Prostate gland (tissue), 2 donors: ENCODE results near the gene TPPP3. TPM values are rescaled to one million over a fixed set of nuclear protein-coding genes. Genes with fewer than 3 reads are reported as not detected.

Source experiments
- DNase-seq: peaks from one replicate; pipeline ENCODE4 v3.0.0-alpha.2; 2019; ENCODE audit warnings: low spot score
- H3K27ac ChIP-seq, 2 donors: fragments of 200-600 bp; sonication (generic); 2 replicates each; pipeline ENCODE4 v1.5.1; 2017 to 2019
- H3K27me3 ChIP-seq: fragments of 200-600 bp; sonication (generic); replicated peaks from 2 replicates; pipeline ENCODE4 v1.5.1; 2019; ENCODE audit not compliant: insufficient read depth
- H3K36me3 ChIP-seq, 2 donors: fragments of 200-600 bp; sonication (generic); 1 replicate in 1 of 2; 2 replicates in 1 of 2; pipeline versions ENCODE4 v1.5.1 to v1.8.1; 2017 to 2019
- H3K4me1 ChIP-seq: fragments of 200-600 bp; sonication (generic); replicated peaks from 2 replicates; pipeline ENCODE4 v1.5.1; 2019
- H3K4me3 ChIP-seq, 2 donors: fragments of 200-600 bp; sonication (generic); 2 replicates each; pipeline ENCODE4 v1.5.1; 2017 to 2019
- H3K9me3 ChIP-seq: fragments of 200-600 bp; sonication (generic); 2 replicates; pipeline ENCODE4 v1.5.1; 2017
- CTCF ChIP-seq, 4 experiments: fragments of 200-600 bp in 2 of 4; fragments of 450-650 bp in 2 of 4; sonication (generic) in 2 of 4; IDR thresholded peaks; 1 replicate in 3 of 4; 2 replicates in 1 of 4; pipeline ENCODE4 v1.5.1; 2016 to 2019; ENCODE audit warnings: antibody characterized with exemption in 4 of 4, mild to moderate bottlenecking in 2 of 4, moderate library complexity in 2 of 4
- POLR2A ChIP-seq: fragments of 450-650 bp; IDR thresholded peaks from one replicate; pipeline ENCODE4 v1.6.1; 2016; ENCODE audit warnings: antibody characterized with exemption, mild to moderate bottlenecking
- POLR2AphosphoS5 ChIP-seq: sonication (generic); formaldehyde crosslinking; IDR thresholded peaks from one replicate; pipeline ENCODE4 v1.6.1; 2017; ENCODE audit warnings: antibody characterized with exemption
- WGBS: methylation state at CpG from one replicate; pipeline ENCODE4 v1.1.5; 2018; 5-methylcytosine and 5-hydroxymethylcytosine counted together
- intact Hi-C: fragments of 100-400 bp; cut with DNase I; formaldehyde crosslinking; loops from one replicate; pipeline ENCODE4 v1.14.2; 2022
- total RNA-seq, 2 donors: library from RNA; depleted of rRNA; stranded (reverse); fragments of >200 nt; gene quantifications; one replicate each; pipeline ENCODE4 v1.1.0, GENCODE V29; 2016

Gene TPPP3
- total RNA-seq, 2 donors from 2014 or later: 3.4 to 10.0 TPM

GRCh38 chr16:67426022-67426421 is 32.7 kb upstream of the TPPP3 start:
- H3K27me3 ChIP-seq: no peaks in the 10 kb centered on the region
- TF ChIP-seq CTCF (IDR thresholded peaks at IDR 0.05): no peak
- TF ChIP-seq POLR2A: no peak
- TF ChIP-seq POLR2AphosphoS5: no peak
- no peak overlapping the region for H3K27ac ChIP-seq
- WGBS: 88% methylated on average over 7 of the region's 7 CpGs
- DNase-seq: no peak
- H3K4me3 ChIP-seq: no peak overlapping the region
- intact Hi-C loops: no loop called here
- H3K36me3 ChIP-seq: no peaks in the 10 kb centered on the region
- peaks cover 10% of the 10 kb centered on the region for H3K4me1 ChIP-seq
- no peaks in the 10 kb centered on the region for H3K9me3 ChIP-seq

DNA sequence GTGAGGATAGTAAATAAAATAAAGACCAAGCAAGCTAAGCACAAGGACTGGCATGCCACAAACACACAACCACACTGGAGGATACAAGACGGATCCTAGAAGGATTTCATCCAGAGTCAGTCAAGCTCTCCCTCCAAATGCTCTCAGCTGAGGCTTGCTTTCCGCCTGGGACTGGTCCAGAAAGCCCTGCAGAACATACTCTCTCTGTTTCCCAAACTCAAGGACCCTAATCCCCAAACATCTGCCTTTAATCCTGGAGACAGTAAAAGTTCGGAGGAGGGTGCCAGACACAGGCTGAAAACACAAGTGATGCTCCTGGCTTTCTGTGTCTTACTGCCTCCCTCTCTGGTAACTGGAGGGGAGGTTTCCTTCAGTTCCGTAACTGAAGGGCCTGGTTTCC is 32.3 kb upstream of the TPPP3 start:
- Histone ChIP-seq H3K36me3 (no peaks in the 10 kb centered on the region), H3K9me3 (no peaks in the 10 kb centered on the region), H3K4me3 (no peak overlapping the region), H3K4me1 (peaks cover 10% of the 10 kb centered on the region), H3K27ac (no peak overlapping the region), H3K27me3 (no peaks in the 10 kb centered on the region)
- no peak for TF ChIP-seq POLR2AphosphoS5
- TF ChIP-seq CTCF (IDR thresholded peaks at IDR 0.05): no peak
- TF ChIP-seq POLR2A: no peak
- intact Hi-C loops: no loop called here
- no peak for DNase-seq
- WGBS: 83% methylated on average over 4 of the region's 4 CpGs

DNA sequence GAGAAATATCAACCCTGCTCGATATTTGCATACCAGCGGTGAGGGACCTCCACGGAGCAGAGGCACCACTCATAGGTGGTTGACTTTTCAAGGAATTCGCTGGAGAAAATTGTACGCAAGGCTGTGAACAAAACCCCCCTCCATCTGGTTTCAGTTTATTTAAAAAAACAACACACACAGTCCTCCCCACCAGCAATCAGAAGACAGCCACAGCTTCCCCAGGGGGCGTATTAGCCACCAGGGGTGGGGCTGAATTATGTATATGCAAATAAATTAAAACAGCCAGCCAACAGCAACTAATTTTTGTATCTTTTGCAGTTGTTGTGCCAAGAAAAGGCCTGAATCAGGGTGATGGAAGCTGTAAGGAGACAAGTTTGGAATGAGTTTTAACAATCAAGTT is 31.8 kb upstream of the TPPP3 start:
- DNase-seq: no peak
- H3K9me3 ChIP-seq: no peaks in the 10 kb centered on the region
- 62% methylated on average over 6 of the region's 6 CpGs for WGBS
- TF ChIP-seq POLR2AphosphoS5 (no peak), POLR2A (no peak), CTCF (IDR thresholded peaks at IDR 0.05) (no peak)
- H3K36me3 ChIP-seq: no peaks in the 10 kb centered on the region
- no peaks in the 10 kb centered on the region for H3K27me3 ChIP-seq
- H3K27ac ChIP-seq: no peak overlapping the region
- intact Hi-C loops: no loop called here
- no peak overlapping the region for H3K4me3 ChIP-seq
- H3K4me1 ChIP-seq: peaks cover 8% of the 10 kb centered on the region

GRCh38 chr16:67424261-67424615 is 30.9 kb upstream of the TPPP3 start:
- intact Hi-C loops: no loop called here
- no peaks in the 10 kb centered on the region for H3K9me3 ChIP-seq
- H3K36me3 ChIP-seq: no peaks in the 10 kb centered on the region
- TF ChIP-seq POLR2AphosphoS5: no peak
- TF ChIP-seq POLR2A: no peak
- TF ChIP-seq CTCF (IDR thresholded peaks at IDR 0.05): no peak
- no peak overlapping the region for H3K4me3 ChIP-seq
- WGBS: 38% methylated on average over 5 of the region's 5 CpGs
- H3K27ac ChIP-seq: peak overlapping the region in 1 of 2 donors; percentile 48
- H3K27me3 ChIP-seq: no peaks in the 10 kb centered on the region
- no peak for DNase-seq
- H3K4me1 ChIP-seq: peaks cover 6% of the 10 kb centered on the region

DNA sequence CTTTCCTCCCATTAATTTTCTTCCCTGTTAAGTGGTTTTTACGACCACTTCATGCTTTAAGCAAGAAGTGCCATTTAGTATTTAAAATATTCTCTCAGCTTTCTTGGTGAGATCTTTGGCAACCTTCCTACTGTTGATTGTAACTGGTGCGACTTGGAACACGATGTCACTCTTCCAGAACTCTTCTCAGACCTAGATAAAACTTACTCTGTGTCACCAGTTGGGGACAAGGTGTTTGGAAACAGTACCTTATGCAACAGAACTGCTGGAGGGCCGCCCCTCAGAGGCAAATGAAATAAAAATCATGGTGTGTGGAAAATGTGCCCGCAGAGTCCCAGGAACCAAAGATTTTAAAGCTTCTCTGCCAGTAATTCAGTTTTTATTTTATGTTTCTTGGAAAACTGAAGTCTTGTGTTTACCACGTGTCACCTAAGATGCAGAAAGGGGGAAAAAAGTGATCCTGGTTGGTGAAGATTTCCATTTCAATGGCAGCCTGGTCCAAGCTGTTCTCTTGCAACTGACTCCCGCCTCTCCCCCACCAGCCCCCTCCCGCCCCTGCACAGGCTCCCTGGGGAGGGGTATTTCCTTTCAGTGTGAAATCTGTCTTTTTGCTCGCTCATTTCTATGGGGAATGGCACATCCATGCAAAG is 30.4 kb upstream of the TPPP3 start:
- intact Hi-C loops: no loop called here
- Histone ChIP-seq H3K36me3 (no peaks in the 10 kb centered on the region), H3K27ac (peak overlapping the region in 1 of 2 donors; percentile 48), H3K27me3 (no peaks in the 10 kb centered on the region), H3K9me3 (no peaks in the 10 kb centered on the region), H3K4me3 (no peak overlapping the region), H3K4me1 (peaks cover 6% of the 10 kb centered on the region)
- TF ChIP-seq POLR2AphosphoS5: peak; percentile 83
- TF ChIP-seq POLR2A: no peak
- DNase-seq: peak; percentile 55
- WGBS: 16% methylated on average over 9 of the region's 9 CpGs
